H9 (cell line): Measurements from ENCODE around the gene TMEM125. TPM values are rescaled to one million over a fixed set of nuclear protein-coding genes. Genes with fewer than 3 reads are reported as not detected.
A peak's percentile ranks its signal among the peaks of the same experiment; 100 is the strongest.

Source experiments
- DNase-seq: peaks from one replicate; pipeline ENCODE4 v3.0.0-alpha.2; 2017
- H2AFZ ChIP-seq: one replicate; pipeline ENCODE4 v1.6.1; 2013; ENCODE audit warnings: mild to moderate bottlenecking, low read length, control low read depth, moderate library complexity
- H2AK5ac ChIP-seq: 2 replicates; pipeline ENCODE4 v1.6.1; 2013; ENCODE audit warnings: low read length, control low read depth, mixed read lengths; ENCODE audit not compliant: insufficient read length
- H2BK120ac ChIP-seq: one replicate; pipeline ENCODE4 v1.6.1; 2013; ENCODE audit warnings: low read depth, mild to moderate bottlenecking, low read length, control low read depth, inconsistent platforms; ENCODE audit not compliant: poor library complexity, severe bottlenecking
- H2BK12ac ChIP-seq: 2 replicates; pipeline ENCODE4 v1.6.1; 2013; ENCODE audit warnings: low read length, control low read depth, mixed read lengths, low read depth; ENCODE audit not compliant: insufficient read length
- H2BK15ac ChIP-seq: 2 replicates; pipeline ENCODE4 v1.6.1; 2013; ENCODE audit warnings: low read depth, low read length, control low read depth
- H2BK20ac ChIP-seq: one replicate; pipeline ENCODE4 v1.6.1; 2013; ENCODE audit warnings: low read depth, mild to moderate bottlenecking, low read length, control low read depth, inconsistent platforms; ENCODE audit not compliant: poor library complexity, severe bottlenecking
- H2BK5ac ChIP-seq: 2 replicates; pipeline ENCODE4 v1.6.1; 2013; ENCODE audit warnings: low read length, control low read depth, mixed read lengths; ENCODE audit not compliant: insufficient read length
- H3K14ac ChIP-seq: 2 replicates; pipeline ENCODE4 v1.6.1; 2013; ENCODE audit warnings: low read length, control low read depth; ENCODE audit not compliant: insufficient read depth
- H3K18ac ChIP-seq: 2 replicates; pipeline ENCODE4 v1.6.1; 2013; ENCODE audit warnings: low read depth, mild to moderate bottlenecking, mixed read lengths, low read length, control low read depth; ENCODE audit not compliant: insufficient read length
- H3K23ac ChIP-seq: 2 replicates; pipeline ENCODE4 v1.6.1; 2013; ENCODE audit warnings: low read length, control low read depth, mixed read lengths, low read depth; ENCODE audit not compliant: insufficient read length
- H3K23me2 ChIP-seq: 2 replicates; pipeline ENCODE4 v1.6.1; 2013; ENCODE audit warnings: low read depth, mild to moderate bottlenecking, mixed read lengths, low read length, control low read depth; ENCODE audit not compliant: insufficient read length, poor library complexity, severe bottlenecking
- H3K27ac ChIP-seq: 2 replicates; pipeline ENCODE4 v1.5.1; 2013; ENCODE audit warnings: low read length, control low read depth, mixed read lengths, low read depth; ENCODE audit not compliant: insufficient read length
- H3K27me3 ChIP-seq: 2 replicates; pipeline ENCODE4 v1.6.1; 2013; ENCODE audit warnings: low read length, control low read depth, inconsistent platforms; ENCODE audit not compliant: insufficient read depth
- H3K4ac ChIP-seq: 2 replicates; pipeline ENCODE4 v1.6.1; 2013; ENCODE audit warnings: low read depth, mild to moderate bottlenecking, control low read depth, inconsistent platforms, low read length, moderate library complexity
- H3K4me1 ChIP-seq: 2 replicates; pipeline ENCODE4 v1.6.1; 2013; ENCODE audit warnings: low read length, control low read depth, inconsistent platforms; ENCODE audit not compliant: insufficient read depth
- H3K4me2 ChIP-seq: 2 replicates; pipeline ENCODE4 v1.6.1; 2013; ENCODE audit warnings: low read length, control low read depth, mixed read lengths; ENCODE audit not compliant: insufficient read length, insufficient read depth
- H3K56ac ChIP-seq: 2 replicates; pipeline ENCODE4 v1.6.1; 2013; ENCODE audit warnings: low read depth, mild to moderate bottlenecking, mixed read lengths, low read length, control low read depth; ENCODE audit not compliant: insufficient read length
- H3K79me1 ChIP-seq: 2 replicates; pipeline ENCODE4 v1.6.1; 2013; ENCODE audit warnings: low read depth, mild to moderate bottlenecking, moderate library complexity, low read length, control low read depth, inconsistent platforms; ENCODE audit not compliant: insufficient read depth, poor library complexity, severe bottlenecking
- H3K79me2 ChIP-seq: 2 replicates; pipeline ENCODE4 v1.6.1; 2013; ENCODE audit warnings: low read length, control low read depth, inconsistent platforms; ENCODE audit not compliant: insufficient read depth
- H3K9ac ChIP-seq: 2 replicates; pipeline ENCODE4 v1.6.1; 2013; ENCODE audit warnings: low read length, control low read depth, mixed read lengths; ENCODE audit not compliant: insufficient read length; ENCODE audit errors: extremely low read depth
- H3K9me3 ChIP-seq: one replicate; pipeline ENCODE4 v1.6.1; 2013; ENCODE audit warnings: low read depth, low read length, inconsistent platforms; ENCODE audit not compliant: control insufficient read depth
- H3T11ph ChIP-seq: one replicate; pipeline ENCODE4 v1.6.1; 2013; ENCODE audit warnings: mild to moderate bottlenecking, low read length, control low read depth, inconsistent platforms
- H4K20me1 ChIP-seq: one replicate; pipeline ENCODE4 v1.6.1; 2013; ENCODE audit not compliant: control insufficient read depth, insufficient read length, insufficient read depth
- H4K5ac ChIP-seq: 2 replicates; pipeline ENCODE4 v1.6.1; 2013; ENCODE audit warnings: low read depth, mild to moderate bottlenecking, mixed read lengths, low read length, control low read depth; ENCODE audit not compliant: insufficient read length
- H4K8ac ChIP-seq: replicated peaks from 2 replicates; pipeline ENCODE4 v1.6.1; 2013; ENCODE audit warnings: low read length, control low read depth, mixed read lengths, low read depth; ENCODE audit not compliant: insufficient read length
- H4K91ac ChIP-seq: 2 replicates; pipeline ENCODE4 v1.6.1; 2013; ENCODE audit warnings: low read depth, mild to moderate bottlenecking, moderate library complexity, mixed read lengths, low read length, control low read depth; ENCODE audit not compliant: insufficient read length
- H3K27ac Mint-ChIP-seq, 3 experiments: 2 replicates in 2 of 3; 3 replicates in 1 of 3; pipeline ENCODE4 v1.8.0; 2020 to 2021; ENCODE audit warnings: mixed read lengths in 3 of 3, mild to moderate bottlenecking in 1 of 3, moderate library complexity in 1 of 3
- H3K27me3 Mint-ChIP-seq: 2 replicates; pipeline ENCODE4 v1.8.0; 2021; ENCODE audit warnings: low read depth, mild to moderate bottlenecking, moderate library complexity, mixed read lengths
- H3K36me3 Mint-ChIP-seq, 3 experiments: 2 replicates in 2 of 3; 3 replicates in 1 of 3; pipeline ENCODE4 v1.8.0; 2020 to 2021; ENCODE audit warnings: low read depth in 3 of 3, mixed read lengths in 3 of 3; ENCODE audit not compliant: insufficient read depth in 1 of 3
- H3K4me1 Mint-ChIP-seq, 2 experiments: 2 replicates each; pipeline ENCODE4 v1.8.0; 2020; ENCODE audit warnings: mixed read lengths in 2 of 2
- H3K4me3 Mint-ChIP-seq, 2 experiments: 2 replicates in 1 of 2; 3 replicates in 1 of 2; pipeline ENCODE4 v1.8.0; 2020 to 2021; ENCODE audit warnings: mild to moderate bottlenecking in 2 of 2, mixed read lengths in 2 of 2, moderate library complexity in 1 of 2
- H3K9me3 Mint-ChIP-seq, 2 experiments: 2 replicates in 1 of 2; 3 replicates in 1 of 2; pipeline ENCODE4 v1.8.0; 2020; ENCODE audit warnings: mild to moderate bottlenecking in 2 of 2, mixed read lengths in 2 of 2, moderate library complexity in 1 of 2
- CTCF ChIP-seq: fragments of 200-600 bp; sonication (generic); conservative IDR thresholded peaks from 3 replicates; pipeline ENCODE4 v1.8.0; 2021; ENCODE audit warnings: antibody characterized with exemption, mild to moderate bottlenecking
- WGBS: extraction: QIAGEN DNeasy Blood & Tissue Kit; methylation state at CpG from one replicate; pipeline ENCODE4 v1.1.7; 2013; ENCODE audit warnings: missing lambda C conversion rate, low lambda C conversion rate, mixed read lengths; ENCODE audit not compliant: insufficient read length; ENCODE audit errors: extremely low coverage; 5-methylcytosine and 5-hydroxymethylcytosine counted together
- total RNA-seq: library from RNA; stranded (reverse); gene quantifications from 2 replicates; pipeline ENCODE4 v1.2.1, GENCODE V29; 2021

The TMEM125 gene
- total RNA-seq, 1 experiment from 2014 or later = 19.6 TPM

GRCh38 chr1:43305926-43306687, 36.3 kb downstream of the TMEM125 start:
- no peaks in the 10 kb centered on the region for H3K27me3 ChIP-seq
- H2BK20ac ChIP-seq = no peak overlapping the region
- H3T11ph ChIP-seq = no peak overlapping the region
- no peaks in the 10 kb centered on the region for H4K20me1 ChIP-seq
- no peak overlapping the region for H2BK5ac ChIP-seq
- TF ChIP-seq CTCF = no peak
- no peak overlapping the region; the same call in 1 of the 2 replicates for H3K14ac ChIP-seq
- no peak overlapping the region for H2AK5ac ChIP-seq
- H3K9ac ChIP-seq = no peak overlapping the region
- no peaks in the 10 kb centered on the region for H3K79me2 ChIP-seq
- Mint-ChIP-seq H3K27me3 (peaks cover 19% of the 10 kb centered on the region), H3K4me1 (peaks cover 14 to 15% of the 10 kb centered on the region in 2 experiments; a peak in 3 of 4 replicates), H3K4me3 (no peak overlapping the region; a peak in 1 of 5 replicates), H3K9me3 (no peaks in the 10 kb centered on the region), H3K36me3 (no peaks in the 10 kb centered on the region; a peak in 1 of 7 replicates), H3K27ac (peak overlapping the region in 2 of 3 experiments; percentile 32 to 41; a peak in 2 of 7 replicates)
- H4K91ac ChIP-seq = no peak overlapping the region
- no peak overlapping the region for H3K56ac ChIP-seq
- no peak overlapping the region for H3K27ac ChIP-seq
- H3K18ac ChIP-seq = no peak overlapping the region
- no peak for DNase-seq
- no peak overlapping the region for H3K23ac ChIP-seq
- H3K4ac ChIP-seq = no peak overlapping the region
- H3K79me1 ChIP-seq = no peaks in the 10 kb centered on the region
- no CpG with 5 or more reads among the region's 6 CpGs for WGBS
- no peak overlapping the region for H2BK120ac ChIP-seq
- no peaks in the 10 kb centered on the region for H3K4me1 ChIP-seq
- H2AFZ ChIP-seq = no peak overlapping the region
- no peaks in the 10 kb centered on the region for H3K23me2 ChIP-seq
- no peak overlapping the region for H4K5ac ChIP-seq
- H3K9me3 ChIP-seq = no peaks in the 10 kb centered on the region
- H2BK15ac ChIP-seq = no peak overlapping the region
- H3K4me2 ChIP-seq = no peak overlapping the region
- H4K8ac ChIP-seq = no peak overlapping the region
- H2BK12ac ChIP-seq = no peak overlapping the region
